ENCODE data around the gene SEL1L3.

SEL1L3 gene

GRCh38 chr4:25773358-25773757 lies 89.4 kb downstream of the SEL1L3 start:
- no peak for TF ChIP-seq ZFX (IDR thresholded peaks at IDR 0.05; ENCODE audit: borderline replicate concordance)
- TF ChIP-seq CTCF (IDR thresholded peaks at IDR 0.05): no peak
- H3K27ac ChIP-seq: no peak overlapping the region

- TF ChIP-seq ZFX (IDR thresholded peaks at IDR 0.05; ENCODE audit: borderline replicate concordance) (no peak), CTCF (IDR thresholded peaks at IDR 0.05) (no peak)
- H3K27ac ChIP-seq: no peak overlapping the region
Observed at GRCh38 chr4:25771672-25772071, 91.1 kb downstream of the SEL1L3 start.

- TF ChIP-seq ZFX (IDR thresholded peaks at IDR 0.05; ENCODE audit: borderline replicate concordance) (no peak), CTCF (IDR thresholded peaks at IDR 0.05) (no peak)
- H3K27ac ChIP-seq: no peak overlapping the region
Observed at GRCh38 chr4:25770847-25771246, 91.9 kb downstream of the SEL1L3 start.

- TF ChIP-seq CTCF (IDR thresholded peaks at IDR 0.05): no peak
- no peak for TF ChIP-seq ZFX (IDR thresholded peaks at IDR 0.05; ENCODE audit: borderline replicate concordance)
- no peak overlapping the region for H3K27ac ChIP-seq
Observed at GRCh38 chr4:25769251-25769650, 93.5 kb downstream of the SEL1L3 start.

GRCh38 chr4:25767877-25768725 lies 94.7 kb downstream of the SEL1L3 start:
- TF ChIP-seq ZFX (IDR thresholded peaks at IDR 0.05; ENCODE audit: borderline replicate concordance): no peak
- peak; percentile 87 for TF ChIP-seq CTCF (IDR thresholded peaks at IDR 0.05)
- no peak overlapping the region for H3K27ac ChIP-seq

- TF ChIP-seq CTCF (IDR thresholded peaks at IDR 0.05) (no peak), ZFX (IDR thresholded peaks at IDR 0.05; ENCODE audit: borderline replicate concordance) (no peak)
- no peak overlapping the region for H3K27ac ChIP-seq
Observed at GRCh38 chr4:25760518-25761157, 102.2 kb downstream of the SEL1L3 start.

GRCh38 chr4:25760048-25760447 lies 102.7 kb downstream of the SEL1L3 start:
- no peak overlapping the region for H3K27ac ChIP-seq
- TF ChIP-seq ZFX (IDR thresholded peaks at IDR 0.05; ENCODE audit: borderline replicate concordance) (no peak), CTCF (IDR thresholded peaks at IDR 0.05) (no peak)
